Astrocyte (in vitro differentiated cells and primary cell): Measurements from ENCODE around the gene FSIP1. TPM values are rescaled to one million over a fixed set of nuclear protein-coding genes. Genes with fewer than 3 reads are reported as not detected.

Experiments used
- DNase-seq: peaks from one replicate; pipeline ENCODE4 v3.0.0-alpha.2; 2010; ENCODE audit warnings: low read depth
- FAIRE-seq: peaks from 2 replicates; lab custom pipeline; 2011; peaks lifted over from hg19 to GRCh38; lab: Jason Lieb, UNC
- H2AFZ ChIP-seq: 2 replicates; pipeline ENCODE4 v1.6.0; 2012; ENCODE audit warnings: low read depth, low read length, inconsistent platforms
- H3K27ac ChIP-seq: 2 replicates; pipeline ENCODE4 v1.5.1; 2011; ENCODE audit warnings: low read depth, low read length, inconsistent platforms
- H3K27me3 ChIP-seq: 2 replicates; pipeline ENCODE4 v1.6.0; 2011; ENCODE audit warnings: low read length, inconsistent platforms; ENCODE audit not compliant: insufficient read depth
- H3K36me3 ChIP-seq: 2 replicates; pipeline ENCODE4 v1.5.1; 2011; ENCODE audit warnings: low read length, inconsistent platforms; ENCODE audit not compliant: insufficient read depth
- H3K4me1 ChIP-seq: 2 replicates; pipeline ENCODE4 v1.5.1; 2011; ENCODE audit warnings: low read length, inconsistent platforms; ENCODE audit not compliant: insufficient read depth
- H3K4me2 ChIP-seq: 2 replicates; pipeline ENCODE4 v1.6.0; 2012; ENCODE audit warnings: low read length, inconsistent platforms
- H3K4me3 ChIP-seq: 2 replicates; pipeline ENCODE4 v1.5.1; 2011; ENCODE audit warnings: low read depth, mild to moderate bottlenecking, low read length, inconsistent platforms; ENCODE audit not compliant: insufficient read depth
- H3K79me2 ChIP-seq: 2 replicates; pipeline ENCODE4 v1.6.0; 2012; ENCODE audit warnings: mild to moderate bottlenecking, low read length, inconsistent platforms; ENCODE audit not compliant: insufficient read depth
- H3K9ac ChIP-seq: 2 replicates; pipeline ENCODE4 v1.6.0; 2012; ENCODE audit warnings: mild to moderate bottlenecking, low read length, inconsistent platforms
- H3K9me3 ChIP-seq: 2 replicates; pipeline ENCODE4 v1.5.1; 2012; ENCODE audit warnings: low read depth, mild to moderate bottlenecking, low read length, inconsistent platforms; ENCODE audit not compliant: insufficient read depth
- H4K20me1 ChIP-seq: 2 replicates; pipeline ENCODE4 v1.6.0; 2012; ENCODE audit warnings: low read length, inconsistent platforms; ENCODE audit not compliant: insufficient read depth
- H3K27ac Mint-ChIP-seq: one replicate; pipeline ENCODE4 v1.8.0; 2021; ENCODE audit warnings: mild to moderate bottlenecking, mixed read lengths; ENCODE audit not compliant: unreplicated experiment
- H3K27me3 Mint-ChIP-seq: one replicate; pipeline ENCODE4 v1.8.0; 2021; ENCODE audit warnings: low read depth, mixed read lengths; ENCODE audit not compliant: unreplicated experiment
- H3K36me3 Mint-ChIP-seq: one replicate; pipeline ENCODE4 v1.8.0; 2021; ENCODE audit warnings: low read depth, mixed read lengths; ENCODE audit not compliant: unreplicated experiment
- H3K4me1 Mint-ChIP-seq: one replicate; pipeline ENCODE4 v1.8.0; 2021; ENCODE audit warnings: low read depth, mixed read lengths; ENCODE audit not compliant: unreplicated experiment
- H3K4me3 Mint-ChIP-seq: one replicate; pipeline ENCODE4 v1.8.0; 2021; ENCODE audit warnings: mild to moderate bottlenecking, moderate library complexity, mixed read lengths; ENCODE audit not compliant: unreplicated experiment
- H3K9me3 Mint-ChIP-seq: one replicate; pipeline ENCODE4 v1.8.0; 2021; ENCODE audit warnings: mild to moderate bottlenecking, mixed read lengths; ENCODE audit not compliant: unreplicated experiment
- EZH2 ChIP-seq: IDR thresholded peaks from 2 replicates; pipeline ENCODE4 v1.6.1; 2012; ENCODE audit warnings: mild to moderate bottlenecking, low read length, inconsistent platforms; ENCODE audit not compliant: insufficient read depth
- total RNA-seq: library from RNA; stranded (reverse); gene quantifications from 2 replicates; pipeline ENCODE4 v1.2.1, GENCODE V29; 2021
- TF ChIP-seq, protein P1 (sequence below): IDR thresholded peaks from 2 replicates; pipeline ENCODE4 v1.5.1; 2011; ENCODE audit warnings: low read depth, mild to moderate bottlenecking, inconsistent platforms, low read length, moderate library complexity; ENCODE audit not compliant: insufficient read depth

Gene FSIP1
- total RNA-seq, 1 donor from 2014 or later, result 0.77 TPM

DNA sequence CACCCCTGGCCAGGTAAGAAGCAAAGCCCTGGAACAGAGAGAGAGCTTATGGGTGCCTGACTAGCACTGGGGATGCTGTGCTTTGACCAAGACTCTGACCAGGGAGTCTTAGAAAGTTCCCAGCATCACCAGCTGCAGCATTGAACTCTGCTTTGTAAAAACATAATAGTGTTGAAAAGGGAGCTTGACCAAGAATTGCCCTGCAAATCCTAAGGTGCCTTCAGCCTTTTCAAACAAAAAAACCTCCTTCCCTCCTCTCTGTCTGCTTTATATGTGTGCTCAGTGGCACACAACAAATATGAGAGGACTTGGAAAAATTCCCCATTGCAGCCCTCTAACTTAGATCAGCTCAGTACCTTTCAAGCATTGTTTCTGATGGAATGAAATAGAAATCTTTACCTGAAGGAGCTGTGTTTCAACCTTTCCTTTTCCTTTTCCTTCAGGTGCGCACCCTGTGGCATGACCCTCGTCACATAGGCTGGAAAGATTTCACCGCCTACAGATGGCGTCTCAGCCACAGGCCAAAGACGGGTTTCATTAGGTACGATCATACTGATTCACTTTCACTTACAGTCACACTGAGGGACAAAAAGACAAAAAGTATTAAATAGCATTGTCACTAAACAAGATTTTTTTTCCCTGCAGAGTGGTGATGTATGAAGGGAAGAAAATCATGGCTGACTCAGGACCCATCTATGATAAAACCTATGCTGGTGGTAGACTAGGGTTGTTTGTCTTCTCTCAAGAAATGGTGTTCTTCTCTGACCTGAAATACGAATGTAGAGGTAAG is 188.8 kb downstream of the FSIP1 start:
- no peaks in the 10 kb centered on the region for H3K79me2 ChIP-seq
- Mint-ChIP-seq H3K4me3 (no peak overlapping the region), H3K27me3 (no peaks in the 10 kb centered on the region), H3K36me3 (peaks cover 29% of the 10 kb centered on the region), H3K4me1 (peaks cover 29% of the 10 kb centered on the region), H3K27ac (peak overlapping the region; percentile 44), H3K9me3 (no peaks in the 10 kb centered on the region)
- H3K36me3 ChIP-seq, result peaks cover 82% of the 10 kb centered on the region
- no peaks in the 10 kb centered on the region for H3K27me3 ChIP-seq
- H3K4me1 ChIP-seq, result peaks cover 17% of the 10 kb centered on the region
- no peak overlapping the region for H2AFZ ChIP-seq
- FAIRE-seq, result no peak
- DNase-seq, result no peak
- no peak overlapping the region for H3K27ac ChIP-seq
- H3K9ac ChIP-seq, result no peak overlapping the region
- peaks cover 71% of the 10 kb centered on the region for H4K20me1 ChIP-seq
- TF ChIP-seq EZH2, result no peak
- TF ChIP-seq, protein P1, sequence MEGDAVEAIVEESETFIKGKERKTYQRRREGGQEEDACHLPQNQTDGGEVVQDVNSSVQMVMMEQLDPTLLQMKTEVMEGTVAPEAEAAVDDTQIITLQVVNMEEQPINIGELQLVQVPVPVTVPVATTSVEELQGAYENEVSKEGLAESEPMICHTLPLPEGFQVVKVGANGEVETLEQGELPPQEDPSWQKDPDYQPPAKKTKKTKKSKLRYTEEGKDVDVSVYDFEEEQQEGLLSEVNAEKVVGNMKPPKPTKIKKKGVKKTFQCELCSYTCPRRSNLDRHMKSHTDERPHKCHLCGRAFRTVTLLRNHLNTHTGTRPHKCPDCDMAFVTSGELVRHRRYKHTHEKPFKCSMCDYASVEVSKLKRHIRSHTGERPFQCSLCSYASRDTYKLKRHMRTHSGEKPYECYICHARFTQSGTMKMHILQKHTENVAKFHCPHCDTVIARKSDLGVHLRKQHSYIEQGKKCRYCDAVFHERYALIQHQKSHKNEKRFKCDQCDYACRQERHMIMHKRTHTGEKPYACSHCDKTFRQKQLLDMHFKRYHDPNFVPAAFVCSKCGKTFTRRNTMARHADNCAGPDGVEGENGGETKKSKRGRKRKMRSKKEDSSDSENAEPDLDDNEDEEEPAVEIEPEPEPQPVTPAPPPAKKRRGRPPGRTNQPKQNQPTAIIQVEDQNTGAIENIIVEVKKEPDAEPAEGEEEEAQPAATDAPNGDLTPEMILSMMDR, result no peak
- H3K9me3 ChIP-seq, result no peaks in the 10 kb centered on the region
- H3K4me3 ChIP-seq, result no peak overlapping the region
- H3K4me2 ChIP-seq, result peak overlapping the region; percentile 9

DNA sequence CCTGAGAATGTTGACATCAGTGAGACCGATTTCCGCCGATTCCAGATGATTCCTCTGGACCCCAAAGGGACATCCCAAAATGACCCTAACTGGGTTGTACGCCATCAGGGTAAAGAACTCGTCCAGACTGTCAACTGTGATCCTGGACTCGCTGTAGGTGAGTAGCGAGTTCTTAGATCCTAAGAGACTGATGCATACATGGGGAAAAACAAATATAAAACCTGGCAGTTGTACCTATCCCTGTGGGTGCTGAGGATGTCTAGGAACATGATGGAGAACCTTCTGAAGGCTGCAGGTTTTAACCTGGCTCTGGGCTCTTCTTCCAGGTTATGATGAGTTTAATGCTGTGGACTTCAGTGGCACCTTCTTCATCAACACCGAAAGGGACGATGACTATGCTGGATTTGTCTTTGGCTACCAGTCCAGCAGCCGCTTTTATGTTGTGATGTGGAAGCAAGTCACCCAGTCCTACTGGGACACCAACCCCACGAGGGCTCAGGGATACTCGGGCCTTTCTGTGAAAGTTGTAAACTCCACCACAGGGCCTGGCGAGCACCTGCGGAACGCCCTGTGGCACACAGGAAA is 189.5 kb downstream of the FSIP1 start:
- Mint-ChIP-seq H3K9me3 (no peaks in the 10 kb centered on the region), H3K36me3 (peaks cover 34% of the 10 kb centered on the region), H3K4me1 (peaks cover 30% of the 10 kb centered on the region), H3K27me3 (no peaks in the 10 kb centered on the region), H3K27ac (no peak overlapping the region), H3K4me3 (no peak overlapping the region)
- Histone ChIP-seq H3K9ac (no peak overlapping the region), H3K4me2 (peak overlapping the region; percentile 9), H3K4me3 (no peak overlapping the region), H4K20me1 (peaks cover 78% of the 10 kb centered on the region), H2AFZ (no peak overlapping the region), H3K27me3 (no peaks in the 10 kb centered on the region), H3K4me1 (peaks cover 17% of the 10 kb centered on the region), H3K27ac (no peak overlapping the region), H3K9me3 (no peaks in the 10 kb centered on the region), H3K36me3 (peaks cover 89% of the 10 kb centered on the region), H3K79me2 (no peaks in the 10 kb centered on the region)
- FAIRE-seq (peak; percentile 71), DNase-seq (no peak)
- TF ChIP-seq, protein P1, result no peak
- TF ChIP-seq EZH2, result no peak

DNA sequence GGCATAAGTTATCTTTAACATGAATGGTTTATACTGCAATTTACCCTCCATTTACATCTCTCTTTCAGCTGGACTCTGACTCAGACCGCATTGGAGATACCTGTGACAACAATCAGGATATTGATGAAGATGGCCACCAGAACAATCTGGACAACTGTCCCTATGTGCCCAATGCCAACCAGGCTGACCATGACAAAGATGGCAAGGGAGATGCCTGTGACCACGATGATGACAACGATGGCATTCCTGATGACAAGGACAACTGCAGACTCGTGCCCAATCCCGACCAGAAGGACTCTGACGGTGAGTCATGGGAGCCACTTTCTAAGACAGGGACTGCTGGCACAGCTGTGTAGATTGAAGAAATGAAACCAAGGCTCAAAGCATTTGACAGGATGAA is 190.1 kb downstream of the FSIP1 start:
- Histone ChIP-seq H3K27me3 (no peaks in the 10 kb centered on the region), H3K9me3 (no peaks in the 10 kb centered on the region), H3K27ac (no peak overlapping the region), H4K20me1 (peaks cover 84% of the 10 kb centered on the region), H2AFZ (no peak overlapping the region), H3K4me3 (no peak overlapping the region), H3K4me2 (peak overlapping the region; percentile 9), H3K36me3 (peaks cover 95% of the 10 kb centered on the region), H3K79me2 (no peaks in the 10 kb centered on the region), H3K4me1 (peaks cover 17% of the 10 kb centered on the region), H3K9ac (no peak overlapping the region)
- Mint-ChIP-seq H3K9me3 (no peaks in the 10 kb centered on the region), H3K4me3 (peak overlapping the region; percentile 45), H3K36me3 (peaks cover 36% of the 10 kb centered on the region), H3K4me1 (peaks cover 33% of the 10 kb centered on the region), H3K27ac (no peak overlapping the region), H3K27me3 (no peaks in the 10 kb centered on the region)
- TF ChIP-seq EZH2, result no peak
- TF ChIP-seq, protein P1, result no peak
- DNase-seq, result no peak
- no peak for FAIRE-seq
